Mesothelial cell of epicardium (in vitro differentiated cells): ENCODE results near the gene ALOX12. TPM values are rescaled to one million over a fixed set of nuclear protein-coding genes. Genes with fewer than 3 reads are reported as not detected.
A peak's percentile ranks its signal among the peaks of the same experiment; 100 is the strongest.
"Not testable (repeated sequence)": the region's sequence is repeated elsewhere in the genome, so short reads cannot be mapped to it uniquely, and the experiment has no call there.

Source experiments
- DNase-seq, 2 experiments: peaks; one replicate each; pipeline ENCODE4 v3.0.0; 2021; ENCODE audit warnings: low spot score in 2 of 2; ENCODE audit not compliant: unreplicated experiment in 2 of 2
- H3K27ac Mint-ChIP-seq: 2 replicates; pipeline ENCODE4 v1.8.0; 2021; ENCODE audit warnings: mixed read lengths
- H3K27me3 Mint-ChIP-seq: 2 replicates; pipeline ENCODE4 v1.8.0; 2021; ENCODE audit warnings: low read depth, mixed read lengths
- H3K36me3 Mint-ChIP-seq: 2 replicates; pipeline ENCODE4 v1.8.0; 2021; ENCODE audit warnings: mixed read lengths
- H3K4me1 Mint-ChIP-seq: 2 replicates; pipeline ENCODE4 v1.8.0; 2021; ENCODE audit warnings: mixed read lengths
- H3K4me3 Mint-ChIP-seq: 2 replicates; pipeline ENCODE4 v1.8.0; 2021; ENCODE audit warnings: mild to moderate bottlenecking, moderate library complexity, mixed read lengths
- H3K9me3 Mint-ChIP-seq: 2 replicates; pipeline ENCODE4 v1.8.0; 2021; ENCODE audit warnings: mixed read lengths
- total RNA-seq: library from RNA; stranded (reverse); gene quantifications from 3 replicates; pipeline ENCODE4 v1.2.1, GENCODE V29; 2021
- TF ChIP-seq, protein P1 (sequence below): fragments of 200-600 bp; sonication (generic); IDR thresholded peaks from one replicate; pipeline ENCODE4 v1.5.0; 2021; ENCODE audit warnings: antibody characterized with exemption; ENCODE audit not compliant: unreplicated experiment

Gene ALOX12
- total RNA-seq, 1 donor from 2014 or later: 0.22 TPM

DNA sequence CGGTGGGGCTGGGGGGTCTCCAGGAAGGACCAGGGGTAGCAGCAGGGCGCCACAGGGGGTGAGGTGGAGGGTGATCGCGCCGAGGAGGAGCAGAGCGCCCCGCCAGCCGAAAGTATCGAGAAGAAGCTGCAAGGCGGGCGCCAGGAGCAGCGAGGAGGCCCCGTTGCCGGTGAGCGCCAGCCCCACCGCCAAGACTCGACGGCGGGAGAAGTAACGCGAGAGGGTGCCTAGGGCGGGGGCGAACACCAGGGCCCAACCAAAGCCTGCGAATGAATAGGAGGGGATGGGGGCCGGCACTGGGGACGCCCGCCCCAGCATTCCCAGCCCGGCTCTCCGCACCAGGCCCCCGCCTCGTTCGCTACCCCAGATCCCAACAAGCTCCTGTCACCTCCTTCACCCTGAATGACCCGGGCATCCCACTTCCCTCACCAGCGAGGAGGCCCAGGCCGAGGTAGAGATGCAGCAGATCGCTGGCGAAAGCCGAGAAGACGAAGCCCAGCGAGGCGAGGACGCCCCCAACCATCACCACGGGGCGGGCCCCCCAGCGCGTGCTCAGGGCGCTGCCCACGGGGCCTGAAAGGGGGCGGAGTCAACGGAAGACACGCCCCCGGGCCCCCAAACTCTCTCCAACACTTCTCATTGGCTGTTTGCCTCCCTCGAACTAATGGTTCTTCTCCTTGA, 46.8 kb downstream of the ALOX12 start:
- Mint-ChIP-seq H3K4me1 (peaks cover 45% of the 10 kb centered on the region), H3K36me3 (no peaks in the 10 kb centered on the region), H3K27ac (peak overlapping the region; percentile 59), H3K9me3 (no peaks in the 10 kb centered on the region), H3K27me3 (peaks cover 25% of the 10 kb centered on the region), H3K4me3 (peak overlapping the region; percentile 66)
- DNase-seq: no peak
- TF ChIP-seq, protein P1, sequence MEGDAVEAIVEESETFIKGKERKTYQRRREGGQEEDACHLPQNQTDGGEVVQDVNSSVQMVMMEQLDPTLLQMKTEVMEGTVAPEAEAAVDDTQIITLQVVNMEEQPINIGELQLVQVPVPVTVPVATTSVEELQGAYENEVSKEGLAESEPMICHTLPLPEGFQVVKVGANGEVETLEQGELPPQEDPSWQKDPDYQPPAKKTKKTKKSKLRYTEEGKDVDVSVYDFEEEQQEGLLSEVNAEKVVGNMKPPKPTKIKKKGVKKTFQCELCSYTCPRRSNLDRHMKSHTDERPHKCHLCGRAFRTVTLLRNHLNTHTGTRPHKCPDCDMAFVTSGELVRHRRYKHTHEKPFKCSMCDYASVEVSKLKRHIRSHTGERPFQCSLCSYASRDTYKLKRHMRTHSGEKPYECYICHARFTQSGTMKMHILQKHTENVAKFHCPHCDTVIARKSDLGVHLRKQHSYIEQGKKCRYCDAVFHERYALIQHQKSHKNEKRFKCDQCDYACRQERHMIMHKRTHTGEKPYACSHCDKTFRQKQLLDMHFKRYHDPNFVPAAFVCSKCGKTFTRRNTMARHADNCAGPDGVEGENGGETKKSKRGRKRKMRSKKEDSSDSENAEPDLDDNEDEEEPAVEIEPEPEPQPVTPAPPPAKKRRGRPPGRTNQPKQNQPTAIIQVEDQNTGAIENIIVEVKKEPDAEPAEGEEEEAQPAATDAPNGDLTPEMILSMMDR: no peak

DNA sequence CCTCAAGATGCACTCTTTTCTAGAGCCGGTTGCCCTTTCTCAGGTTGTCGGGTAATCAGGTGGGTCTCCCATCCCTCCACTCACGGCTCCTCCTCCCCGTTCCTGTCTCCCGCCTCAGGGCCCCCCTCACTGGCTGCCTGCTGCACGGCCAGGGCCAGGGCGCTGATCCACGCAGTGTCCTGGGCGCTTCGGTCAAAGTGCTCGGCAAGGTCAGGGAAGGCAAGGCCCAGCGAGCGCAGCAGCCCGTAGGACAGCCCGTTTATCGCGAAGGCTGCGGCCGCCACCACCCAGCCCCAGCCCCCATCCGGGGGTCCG, 47.3 kb downstream of the ALOX12 start:
- no peaks in the 10 kb centered on the region for H3K9me3 Mint-ChIP-seq
- H3K4me3 Mint-ChIP-seq: peak overlapping the region; percentile 66
- no peaks in the 10 kb centered on the region for H3K36me3 Mint-ChIP-seq

DNA sequence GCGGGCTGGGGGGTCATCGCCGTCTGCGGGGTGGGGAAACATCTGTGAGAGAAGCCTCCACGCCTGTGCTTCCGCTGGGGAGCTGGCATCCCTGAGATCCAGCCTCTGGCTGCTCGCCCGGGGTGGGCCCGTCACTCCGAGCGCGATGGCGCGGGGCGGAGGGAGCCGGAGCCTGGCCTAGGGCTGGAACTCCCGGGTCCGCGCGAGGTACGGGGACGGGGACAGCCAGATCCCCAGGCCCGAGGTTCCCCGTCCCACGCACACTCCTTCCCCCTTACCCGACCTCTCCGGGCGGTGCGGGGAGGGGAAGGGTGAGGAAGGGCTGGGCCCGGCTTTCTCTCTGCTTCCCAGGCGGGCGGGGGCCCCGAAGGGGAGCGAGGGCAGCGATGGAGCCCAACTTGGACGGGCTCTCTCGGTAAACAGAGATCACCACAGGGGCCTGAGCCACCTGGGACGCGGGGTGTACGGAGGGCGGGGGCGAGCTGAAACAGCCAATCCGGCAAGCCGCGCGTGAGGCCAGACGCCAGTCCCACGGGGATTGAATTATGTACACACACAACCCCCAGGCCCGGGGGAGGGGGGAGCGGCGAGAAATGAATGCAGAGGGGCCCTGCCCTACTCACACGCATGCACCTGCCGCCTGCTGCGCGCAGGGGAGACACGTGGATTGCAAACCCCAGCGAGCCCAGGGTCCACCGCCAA, 47.8 kb downstream of the ALOX12 start, which contains the start of gene SLC16A11:
TSS of gene SLC16A11 (minus strand) at position 596 of the 702 bp plus-strand sequence. CDS start at position 17, 579 bp downstream.
- Mint-ChIP-seq H3K27me3 (peaks cover 25% of the 10 kb centered on the region), H3K4me1 (peaks cover 41% of the 10 kb centered on the region)
- DNase-seq: peak in 1 of 2 experiments; percentile 60

More for the DNA sequence above, 47.3 kb downstream of the ALOX12 start:
- Mint-ChIP-seq H3K27me3 (peaks cover 25% of the 10 kb centered on the region), H3K27ac (no peak overlapping the region), H3K4me1 (peaks cover 45% of the 10 kb centered on the region)
- TF ChIP-seq, protein P1: no peak
- no peak for DNase-seq

DNA sequence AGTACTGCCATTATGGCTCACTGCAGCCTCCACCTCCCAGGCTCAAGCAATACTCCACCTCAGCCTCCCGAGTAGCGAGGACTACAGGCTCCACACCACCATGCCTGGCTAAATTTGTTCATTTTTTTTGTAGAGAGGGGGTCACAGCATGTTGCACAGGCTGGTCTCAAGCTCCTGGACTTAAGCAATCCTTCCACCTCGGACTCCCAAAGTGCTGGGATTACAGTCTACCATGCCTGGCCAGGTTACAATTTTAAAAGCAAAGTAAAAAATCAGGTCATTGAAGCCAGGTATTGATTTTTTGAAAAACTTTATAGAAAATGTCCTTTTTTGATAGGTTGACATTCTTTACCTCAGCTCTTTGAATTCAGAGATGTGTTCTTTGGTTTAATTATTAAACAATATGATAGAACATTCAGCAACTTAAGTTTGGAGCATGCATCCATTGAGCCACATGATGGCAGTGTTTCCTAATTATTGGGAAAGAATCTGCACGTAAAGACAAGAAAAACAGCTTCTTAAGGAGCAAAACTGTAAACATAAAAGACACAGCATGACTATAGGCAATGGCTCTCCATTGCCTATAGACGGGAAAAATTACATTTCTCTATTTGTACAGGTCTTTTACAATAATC, 49.8 kb downstream of the ALOX12 start:
- H3K36me3 Mint-ChIP-seq: no peaks in the 10 kb centered on the region
- H3K27me3 Mint-ChIP-seq: peaks cover 25% of the 10 kb centered on the region
- no peak for DNase-seq
- no peaks in the 10 kb centered on the region for H3K9me3 Mint-ChIP-seq
- H3K4me1 Mint-ChIP-seq: peaks cover 47% of the 10 kb centered on the region
- peak overlapping the region; percentile 96 for H3K27ac Mint-ChIP-seq
- TF ChIP-seq, protein P1: peak; percentile 76
- H3K4me3 Mint-ChIP-seq: peak overlapping the region; percentile 65

More for the DNA sequence above, 47.8 kb downstream of the ALOX12 start, which contains the start of gene SLC16A11:
- no peaks in the 10 kb centered on the region for H3K36me3 Mint-ChIP-seq
- H3K9me3 Mint-ChIP-seq: no peaks in the 10 kb centered on the region
- H3K4me3 Mint-ChIP-seq: peak within 1 kb of the TSS; percentile 66
- H3K27ac Mint-ChIP-seq: no peak within 1 kb of the TSS
- TF ChIP-seq, protein P1: no peak

GRCh38 chr17:7046127-7046724, 50.4 kb downstream of the ALOX12 start:
- DNase-seq: peak; percentile 57 to 73
- peak overlapping the region; percentile 65 for H3K4me3 Mint-ChIP-seq

GRCh38 chr17:7046725-7047397, 51.0 kb downstream of the ALOX12 start:
- H3K27ac Mint-ChIP-seq: peak overlapping the region; percentile 96
- peaks cover 41% of the 10 kb centered on the region for H3K4me1 Mint-ChIP-seq
- H3K9me3 Mint-ChIP-seq, H3K36me3 Mint-ChIP-seq: not testable (repeated sequence)
- peak in 1 of 2 experiments; percentile 57 for DNase-seq
- peak overlapping the region; percentile 65 for H3K4me3 Mint-ChIP-seq
- peaks cover 20% of the 10 kb centered on the region for H3K27me3 Mint-ChIP-seq

More at GRCh38 chr17:7046127-7046724, 50.4 kb downstream of the ALOX12 start:
- H3K9me3 Mint-ChIP-seq: no peaks in the 10 kb centered on the region
- H3K4me1 Mint-ChIP-seq: peaks cover 47% of the 10 kb centered on the region
- peaks cover 25% of the 10 kb centered on the region for H3K27me3 Mint-ChIP-seq
- no peaks in the 10 kb centered on the region for H3K36me3 Mint-ChIP-seq
- H3K27ac Mint-ChIP-seq: peak overlapping the region; percentile 96
- TF ChIP-seq, protein P1: peak; percentile 17
